SHP77 (cell line): Measurements from ENCODE around the gene SLC30A3.
"Not testable (repeated sequence)": the region's sequence is repeated elsewhere in the genome, so short reads cannot be mapped to it uniquely, and the experiment has no call there.

Source experiments
- DNase-seq, 2 experiments: peaks; one replicate each; lab custom pipeline; 2025; lab: John Stamatoyannopoulos, UW

The SLC30A3 gene

GRCh38 chr2:27284996-27285395 is 22.1 kb upstream of the SLC30A3 start:
- DNase-seq = no peak

GRCh38 chr2:27282892-27283291 is 20.0 kb upstream of the SLC30A3 start:
- DNase-seq = peak; percentile 77 to 83

- DNase-seq = peak in 1 of 2 experiments; percentile 27
Measured at GRCh38 chr2:27281855-27282559, 19.2 kb upstream of the SLC30A3 start, which contains the start of gene TRIM54. Gene TRIM54 (plus strand): TSS chr2:27282429. CDS start chr2:27282732, 303 bp downstream.

- DNase-seq = no peak
Measured at GRCh38 chr2:27281442-27281841, 18.6 kb upstream of the SLC30A3 start.

GRCh38 chr2:27280826-27281225 is 18.0 kb upstream of the SLC30A3 start:
- no peak for DNase-seq

GRCh38 chr2:27278010-27278409 is 15.2 kb upstream of the SLC30A3 start:
- no peak for DNase-seq

- DNase-seq = no peak
Measured at GRCh38 chr2:27275211-27276150, 12.6 kb upstream of the SLC30A3 start, which contains the start of gene DNAJC5G. Gene DNAJC5G (plus strand): TSS chr2:27275433. CDS start chr2:27276729, 1,296 bp downstream.

GRCh38 chr2:27272537-27273522 is 10.0 kb upstream of the SLC30A3 start:
- not testable (repeated sequence) for DNase-seq

- DNase-seq = no peak
Measured at GRCh38 chr2:27271631-27272340, 8.9 kb upstream of the SLC30A3 start.

- no peak for DNase-seq
Measured at GRCh38 chr2:27270670-27271069, 7.8 kb upstream of the SLC30A3 start.

GRCh38 chr2:27270131-27270530 is 7.3 kb upstream of the SLC30A3 start:
- DNase-seq = no peak

GRCh38 chr2:27268296-27268695 is 5.4 kb upstream of the SLC30A3 start:
- not testable (repeated sequence) for DNase-seq

GRCh38 chr2:27265536-27265870 is 2.7 kb upstream of the SLC30A3 start:
- DNase-seq = no peak

- DNase-seq = peak; percentile 71 to 85
Measured at GRCh38 chr2:27264753-27265535, 2.1 kb upstream of the SLC30A3 start.

- no peak for DNase-seq
Measured at GRCh38 chr2:27264253-27264752, 1.5 kb upstream of the SLC30A3 start.

GRCh38 chr2:27263287-27264252 is 723 bp upstream of the SLC30A3 start:
- DNase-seq = no peak

GRCh38 chr2:27261926-27262298 is 935 bp downstream of the SLC30A3 start:
- DNase-seq = no peak

- DNase-seq = no peak
Measured at GRCh38 chr2:27261241-27261925, 1.5 kb downstream of the SLC30A3 start.
